Left renal cortex interstitium (tissue), 4 donors: ENCODE data around the gene YTHDF1. TPM values are rescaled to one million over a fixed set of nuclear protein-coding genes. Genes with fewer than 3 reads are reported as not detected.

Experiments used
- DNase-seq, 4 donors: peaks; one replicate each; pipeline ENCODE4 v3.0.0-alpha.2; 2013; ENCODE audit warnings: low read depth in 4 of 4, low spot score in 2 of 4, missing footprints in 1 of 4
- polyA plus RNA-seq, 4 donors: library from polyadenylated mRNA; unstranded; fragments of 120-200 nt; gene quantifications; one replicate each; pipeline ENCODE4 v1.2.1, GENCODE V29; 2013; ENCODE audit not compliant: insufficient read length in 4 of 4

The YTHDF1 gene
- polyA plus RNA-seq, 4 donors = 42.0 to 45.6 (median 44.3) TPM

GRCh38 chr20:63249891-63250290, 34.0 kb upstream of the YTHDF1 start:
- no peak for DNase-seq

DNA sequence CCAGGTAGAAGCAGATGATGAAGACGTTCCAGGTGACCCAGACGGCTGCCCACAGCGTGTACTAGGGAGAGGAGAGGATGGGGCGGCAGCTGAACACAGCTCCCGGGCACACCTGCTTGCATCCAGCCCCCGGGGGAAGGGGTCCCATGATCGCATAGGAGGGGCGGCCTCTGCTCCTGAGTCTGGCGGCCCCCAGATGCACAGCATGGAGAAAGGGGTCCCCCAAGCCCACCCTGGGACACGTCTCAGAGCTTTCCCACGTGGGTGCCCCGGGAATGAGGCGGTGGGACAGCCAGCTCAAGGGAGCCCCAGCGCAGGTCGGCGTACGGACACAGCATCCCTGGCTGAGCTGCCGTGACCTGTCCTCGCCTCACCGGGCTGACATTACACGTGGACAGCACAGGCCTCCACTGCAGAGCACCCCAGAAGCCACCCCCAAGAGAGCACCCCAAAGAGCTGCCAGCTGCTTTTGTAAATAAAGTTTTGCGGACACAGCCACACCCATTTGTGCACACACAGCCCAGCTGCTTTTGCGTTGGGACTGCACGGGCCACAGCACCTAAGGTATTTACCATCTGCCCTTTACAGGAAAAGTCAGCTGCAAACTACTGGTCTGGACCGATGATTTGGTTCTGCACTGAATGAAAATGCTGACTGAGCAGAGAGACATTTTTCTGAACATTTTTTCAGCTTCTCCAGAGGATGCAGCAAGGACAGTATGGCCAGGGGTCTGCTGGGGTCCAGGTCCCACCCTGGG, 33.1 kb upstream of the YTHDF1 start:
- no peak for DNase-seq

DNA sequence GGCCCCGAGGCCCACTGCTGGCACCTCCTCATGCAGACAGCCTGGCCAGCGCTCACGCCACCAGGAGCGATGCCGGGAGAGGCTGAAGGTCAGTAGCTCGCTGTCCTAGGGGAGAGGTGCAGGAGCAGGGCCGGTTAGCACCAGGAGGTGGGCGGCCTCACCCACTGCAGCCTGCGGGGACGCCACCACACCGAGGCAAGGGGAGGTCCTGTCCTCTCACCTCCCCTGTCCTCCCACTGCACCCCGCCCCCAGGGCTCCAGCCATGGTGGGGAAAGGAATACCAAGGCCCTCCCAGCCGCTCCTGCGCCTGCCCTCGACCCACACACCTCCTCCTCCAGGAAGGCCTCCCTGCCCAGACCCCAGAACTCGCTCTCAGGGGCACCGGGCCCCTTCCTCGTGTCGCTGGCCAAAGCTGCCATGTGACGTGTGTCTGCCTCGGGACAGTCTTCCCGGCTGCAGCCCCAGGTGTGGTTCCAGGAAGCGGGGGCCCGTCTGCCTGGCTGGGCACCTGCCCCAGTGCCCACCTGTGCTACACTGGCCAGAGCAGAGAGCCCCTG, 31.8 kb upstream of the YTHDF1 start:
- no peak for DNase-seq

- DNase-seq = no peak
These were observed 30.8 kb upstream of the YTHDF1 start for GRCh38 chr20:63246490-63247288.

GRCh38 chr20:63244468-63244867, 28.5 kb upstream of the YTHDF1 start:
- DNase-seq = no peak

DNA sequence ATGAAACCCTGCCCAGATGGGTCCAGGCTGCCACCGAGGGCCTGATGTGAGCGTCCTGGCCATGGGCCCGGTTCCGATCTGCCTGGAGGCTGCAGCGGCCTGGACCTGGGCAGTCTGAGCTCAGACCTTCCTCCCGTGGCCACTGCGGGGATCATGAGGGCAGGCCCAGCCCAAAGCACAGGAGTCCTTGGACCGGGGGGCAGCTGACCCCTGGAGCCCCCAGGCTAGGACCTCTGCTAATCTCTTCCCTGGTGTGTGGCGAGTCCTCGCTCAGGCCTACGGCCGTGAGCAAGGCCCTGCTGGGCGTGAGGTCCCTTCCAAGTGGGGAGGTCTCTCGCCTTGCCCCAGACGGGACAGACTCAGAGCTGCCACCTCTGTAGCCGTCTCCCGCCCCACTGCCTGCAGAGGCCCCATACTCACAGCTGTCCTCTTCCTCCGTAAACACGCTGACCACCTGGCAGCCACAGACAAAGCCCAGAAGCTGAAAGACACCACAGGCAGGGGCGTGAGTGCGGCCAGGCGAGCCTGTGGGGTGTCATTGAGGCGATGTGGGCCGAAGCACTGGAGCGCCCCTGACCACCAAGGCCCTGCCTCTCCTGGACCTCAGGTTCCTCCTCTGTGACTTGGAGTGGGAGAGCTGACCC, 27.8 kb upstream of the YTHDF1 start:
- DNase-seq = no peak

DNA sequence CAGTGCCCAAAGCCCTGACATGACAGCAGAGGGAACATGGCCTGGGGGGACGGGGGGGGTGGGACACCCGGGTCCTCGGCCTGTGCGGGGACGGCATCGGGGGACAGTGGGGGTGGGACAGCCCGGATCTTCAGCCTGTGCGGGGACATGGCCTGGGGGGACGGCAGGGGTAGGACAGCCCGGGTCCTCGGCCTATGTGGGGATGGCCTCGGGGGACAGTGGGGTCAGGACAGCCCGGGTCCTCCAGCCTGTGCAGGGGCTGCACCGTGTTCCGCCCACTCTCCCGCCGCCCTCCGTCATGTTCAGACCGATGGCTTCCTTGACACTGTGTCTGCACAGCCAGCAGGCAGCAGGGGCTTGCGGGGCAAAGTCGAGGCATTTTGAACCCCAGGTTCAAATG, 26.8 kb upstream of the YTHDF1 start:
- DNase-seq = no peak

- no peak for DNase-seq
These were observed 25.3 kb upstream of the YTHDF1 start for GRCh38 chr20:63241272-63241671.

DNA sequence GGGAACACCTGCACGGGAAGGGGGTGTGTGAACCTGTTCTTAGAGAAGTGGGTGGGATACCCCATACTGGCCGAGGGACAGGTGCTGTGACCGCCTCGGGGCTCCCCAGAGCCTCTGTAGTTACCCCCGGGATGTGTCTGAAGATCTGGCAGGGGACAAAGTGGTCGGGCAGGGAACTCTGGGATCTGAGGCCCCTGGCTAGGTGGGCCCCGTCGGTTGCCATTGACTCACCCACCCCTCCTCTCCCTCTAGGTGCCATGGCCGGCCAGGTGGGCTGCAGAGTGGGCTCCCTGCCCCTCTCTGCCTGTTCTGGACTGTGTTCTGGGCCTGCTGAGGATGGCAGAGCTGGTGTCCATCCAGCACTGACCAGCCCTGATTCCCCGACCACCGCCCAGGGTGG, 24.1 kb upstream of the YTHDF1 start:
- no peak for DNase-seq

DNA sequence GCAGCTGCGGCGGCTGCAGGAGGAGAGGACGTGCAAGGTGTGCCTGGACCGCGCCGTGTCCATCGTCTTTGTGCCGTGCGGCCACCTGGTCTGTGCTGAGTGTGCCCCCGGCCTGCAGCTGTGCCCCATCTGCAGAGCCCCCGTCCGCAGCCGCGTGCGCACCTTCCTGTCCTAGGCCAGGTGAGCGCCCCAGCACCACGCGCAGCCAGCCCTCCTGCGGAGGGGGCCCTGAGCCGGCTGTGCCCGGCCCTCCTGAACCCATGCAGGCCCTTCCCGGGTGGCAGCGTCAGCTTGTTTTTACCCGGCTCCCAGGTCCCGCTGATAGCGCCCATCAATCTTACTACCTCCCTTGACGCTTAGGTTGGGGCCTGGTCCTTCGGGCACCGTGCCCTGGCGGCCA, 23.5 kb upstream of the YTHDF1 start:
- no peak for DNase-seq

- DNase-seq = no peak
These were observed 22.7 kb upstream of the YTHDF1 start for GRCh38 chr20:63238514-63239125.

- no peak for DNase-seq
These were observed 22.1 kb upstream of the YTHDF1 start for GRCh38 chr20:63238031-63238430.

GRCh38 chr20:63236116-63236837, 20.3 kb upstream of the YTHDF1 start:
- DNase-seq = no peak

DNA sequence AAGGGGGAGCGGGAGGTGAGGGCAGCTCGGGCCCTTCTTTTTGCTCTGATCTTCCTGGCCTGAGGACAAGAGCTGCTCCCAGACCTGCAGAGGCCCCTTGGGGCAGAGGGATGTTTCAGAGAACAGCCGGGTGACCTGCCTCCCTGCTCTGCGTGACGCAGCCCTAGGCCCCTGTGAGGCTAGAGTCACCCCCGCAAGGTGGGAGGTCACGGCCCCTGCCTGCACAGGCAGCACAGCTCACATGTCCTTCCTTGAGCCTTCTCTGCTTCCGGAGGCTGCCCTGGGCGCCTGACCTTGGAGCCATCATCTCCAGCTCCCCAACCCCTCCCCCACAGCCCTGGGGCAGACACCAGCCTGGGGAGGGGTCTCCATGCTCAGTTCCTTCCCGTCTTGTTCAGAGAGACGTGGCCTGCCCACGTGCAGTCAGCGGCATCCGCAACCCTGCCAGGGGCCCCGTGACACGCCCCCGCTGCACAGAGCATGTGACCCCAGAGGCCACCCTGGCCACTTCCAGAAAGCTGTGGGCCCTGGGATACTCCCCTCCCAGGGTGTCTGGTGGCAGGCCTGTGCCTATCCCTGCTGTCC, 19.6 kb upstream of the YTHDF1 start, which contains the start of gene BIRC7:
Gene BIRC7, plus strand, starts transcription at position 507 of the 585 bp plus-strand sequence. CDS start 192 bp downstream, outside the sequence.
- no peak for DNase-seq

GRCh38 chr20:63234693-63235398, 18.9 kb upstream of the YTHDF1 start:
- no peak for DNase-seq

GRCh38 chr20:63233924-63234323, 18.0 kb upstream of the YTHDF1 start:
- no peak for DNase-seq

DNA sequence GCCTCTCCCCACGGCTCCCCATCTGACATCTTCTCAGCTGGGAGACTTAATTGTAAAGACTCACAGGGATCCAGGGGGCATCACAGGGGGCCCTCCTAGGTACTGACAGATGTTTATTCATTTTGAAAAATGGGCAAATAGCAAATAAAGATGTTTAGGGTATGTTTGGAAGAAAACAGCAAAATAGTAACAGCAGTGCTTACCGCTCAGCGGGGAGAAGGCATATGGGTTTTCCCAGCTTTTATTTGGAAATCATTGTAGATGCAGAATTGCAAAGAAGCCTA, 17.1 kb upstream of the YTHDF1 start:
- no peak for DNase-seq

GRCh38 chr20:63232235-63233060, 16.5 kb upstream of the YTHDF1 start:
- DNase-seq = no peak
